GM10248 (cell line): ENCODE data around the gene ABL2.

ENCODE experiments used
- CTCF ChIA-PET: fragments of 300-600 bp; sonication (Branson Sonifier 250); formaldehyde crosslinking; extraction: SDS; loops from one replicate; lab custom pipeline; 2021; ENCODE audit warnings: antibody characterized with exemption; lab: Yijun Ruan, JAX
- POLR2A ChIA-PET: fragments of 350-650 bp; sonication (Branson Sonifier 250); formaldehyde crosslinking; extraction: SDS; loops from one replicate; lab custom pipeline; 2020; ENCODE audit warnings: antibody characterized with exemption; lab: Yijun Ruan, JAX
- DNase-seq: peaks from one replicate; pipeline ENCODE4 v3.0.0; 2012; ENCODE audit errors: extremely low spot score
- CTCF ChIP-seq: IDR thresholded peaks from 2 replicates; pipeline ENCODE4 v1.5.1; 2012; ENCODE audit warnings: mild to moderate bottlenecking, low read depth; ENCODE audit errors: extremely low read depth, missing control alignments, control extremely low read depth

Gene ABL2

GRCh38 chr1:179124873-179125272 lies 104.6 kb downstream of the ABL2 start:
- no peak for DNase-seq
- no peak for TF ChIP-seq CTCF
- CTCF ChIA-PET, result interaction anchor here (1.4 to 1.5 kb wide), 2 partner anchors 12 to 13 kb away, joined by 4 read pairs; no protein-coding TSS in a partner anchor
- POLR2A ChIA-PET, result no interaction called here

GRCh38 chr1:179121159-179121938 lies 108.1 kb downstream of the ABL2 start:
- ChIA-PET POLR2A (interaction anchor here (0.7 kb wide), 1 partner anchor 1049 kb away, joined by 9 read pairs; no protein-coding TSS in a partner anchor), CTCF (interaction anchor here (0.6 to 3.2 kb wide), 41 partner anchors 9 to 693 kb away, joined by 3 to 46 read pairs (median 4); partner anchors contain the start of genes AXDND1 and SOAT1)
- DNase-seq, result peak; percentile 42
- peak; percentile 62 for TF ChIP-seq CTCF

GRCh38 chr1:179120736-179121135 lies 108.7 kb downstream of the ABL2 start:
- ChIA-PET POLR2A (interaction anchor here (1.4 kb wide), 1 partner anchor 245 kb away, joined by 3 read pairs; the partner anchor contains the start of gene AXDND1), CTCF (interaction anchor here (0.6 to 3.2 kb wide), 44 partner anchors 9 to 693 kb away, joined by 3 to 46 read pairs (median 4); partner anchors contain the start of genes AXDND1 and SOAT1)
- DNase-seq, result no peak
- TF ChIP-seq CTCF, result no peak

- ChIA-PET POLR2A (interaction anchor here (1.4 kb wide), 1 partner anchor 246 kb away, joined by 3 read pairs; the partner anchor contains the start of gene AXDND1), CTCF (interaction anchor here (1.1 to 3.2 kb wide), 9 partner anchors 7 to 695 kb away, joined by 3 to 46 read pairs (median 9); partner anchors contain the start of gene SOAT1)
- TF ChIP-seq CTCF, result no peak
- DNase-seq, result no peak
Observed at GRCh38 chr1:179119513-179119912, 110.0 kb downstream of the ABL2 start.

- DNase-seq, result no peak
- ChIA-PET POLR2A (no interaction called here), CTCF (interaction anchor here (1.7 kb wide), 1 partner anchor 37 kb away, joined by 4 read pairs; no protein-coding TSS in a partner anchor)
- TF ChIP-seq CTCF, result no peak
Observed at GRCh38 chr1:179115181-179115580, 114.3 kb downstream of the ABL2 start.

- no peak for DNase-seq
- POLR2A ChIA-PET, result interaction anchor here (1.1 kb wide), 1 partner anchor 23 kb away, joined by 3 read pairs; no protein-coding TSS in a partner anchor
- CTCF ChIA-PET, result interaction anchor here (0.9 to 1.3 kb wide), 3 partner anchors 11 to 85 kb away, joined by 3 read pairs; no protein-coding TSS in a partner anchor
- no peak for TF ChIP-seq CTCF
Observed at GRCh38 chr1:179108644-179109043, 120.8 kb downstream of the ABL2 start.
